K562 (cell line): ENCODE measurements around the gene FOXN3. TPM values are rescaled to one million over a fixed set of nuclear protein-coding genes. Genes with fewer than 3 reads are reported as not detected.

Experiments
- ATAC-seq: fragments of 200-7000 bp; cut with Tn5 transposase; 3 replicates; pipeline ENCODE4 v1.9.1; 2020; ENCODE audit warnings: moderate library complexity
- BruUV-seq: library from RNA; stranded (reverse); fragments of 400-500 nt; replicated peaks from 2 replicates; lab custom pipeline; 2021; lab: Mats Ljungman, UMichigan
- CTCF ChIA-PET: fragments of 300-600 bp; formaldehyde crosslinking; extraction: SDS; loops from one replicate; lab custom pipeline; 2021; ENCODE audit warnings: low intra/inter-chr PET ratio; lab: Yijun Ruan, JAX
- POLR2A ChIA-PET: fragments of 300-600, 350-650 bp; sonication (Branson Sonifier 250); formaldehyde crosslinking; extraction: SDS; loops from one replicate; lab custom pipeline; 2021; ENCODE audit warnings: antibody characterized with exemption, inconsistent platforms; lab: Yijun Ruan, JAX
- DNase-seq, 4 experiments: peaks; one replicate each; pipeline versions ENCODE4 v3.0.0 to v3.0.0-alpha.2; 2011 to 2018; ENCODE audit warnings: low spot score in 3 of 4, mixed read lengths in 3 of 4; ENCODE audit errors: extremely low read depth in 1 of 4
- FAIRE-seq: peaks from 2 replicates; lab custom pipeline; 2011; peaks lifted over from hg19 to GRCh38; lab: Jason Lieb, UNC
- H2AFZ ChIP-seq: 2 replicates; pipeline ENCODE4 v1.6.0; 2011; ENCODE audit warnings: low read depth, low read length, control low read depth, inconsistent platforms
- H3K27ac ChIP-seq: fragments of 200-600 bp; 3 replicates; pipeline ENCODE4 v1.8.0; 2011; ENCODE audit warnings: low read depth, mild to moderate bottlenecking, control low read depth, inconsistent platforms, low read length, moderate library complexity, mixed read lengths; ENCODE audit errors: extremely low read depth
- H3K27me3 ChIP-seq, 2 experiments: fragments of 300-600 bp in 1 of 2; 2 replicates in 1 of 2; 3 replicates in 1 of 2; pipeline versions ENCODE4 v1.6.0 to v1.8.0; 2011; ENCODE audit warnings: inconsistent platforms in 2 of 2, low read length in 2 of 2, mild to moderate bottlenecking in 1 of 2, mixed read lengths in 1 of 2, moderate library complexity in 1 of 2; ENCODE audit not compliant: control insufficient read depth in 2 of 2, insufficient read depth in 2 of 2
- H3K36me3 ChIP-seq: fragments of 300-600 bp; 3 replicates; pipeline ENCODE4 v1.8.0; 2011; ENCODE audit warnings: mild to moderate bottlenecking, low read length, inconsistent platforms; ENCODE audit not compliant: control insufficient read depth, insufficient read depth
- H3K4me1 ChIP-seq, 2 experiments: fragments of 200-600 bp in 1 of 2; replicated peaks in 1 of 2; 2 replicates in 1 of 2; 3 replicates in 1 of 2; pipeline versions ENCODE4 v1.5.1 to v1.8.0; 2011; ENCODE audit warnings: inconsistent platforms in 2 of 2, low read length in 2 of 2, mild to moderate bottlenecking in 1 of 2, mixed read lengths in 1 of 2, moderate library complexity in 1 of 2; ENCODE audit not compliant: control insufficient read depth in 2 of 2, insufficient read depth in 2 of 2
- H3K4me2 ChIP-seq: 2 replicates; pipeline ENCODE4 v1.6.1; 2011; ENCODE audit warnings: low read length, control low read depth, inconsistent platforms, mixed read lengths; ENCODE audit not compliant: insufficient read depth
- H3K4me3 ChIP-seq: fragments of 200-600 bp; sonication (generic), shearing (Covaris generic); 2 replicates; pipeline ENCODE4 v1.5.1; 2016; ENCODE audit warnings: control low read depth, inconsistent platforms
- H3K79me2 ChIP-seq: fragments of 200-600 bp; 3 replicates; pipeline ENCODE4 v1.8.0; 2011; ENCODE audit warnings: low read length, inconsistent platforms; ENCODE audit not compliant: control insufficient read depth, insufficient read depth
- H3K9ac ChIP-seq, 2 experiments: 2 replicates each; pipeline versions ENCODE4 v1.6.0 to v1.6.1; 2011; ENCODE audit warnings: low read depth in 2 of 2, low read length in 2 of 2, control low read depth in 1 of 2, inconsistent platforms in 1 of 2, mild to moderate bottlenecking in 1 of 2, mixed read lengths in 1 of 2; ENCODE audit not compliant: insufficient read depth in 1 of 2
- H3K9me1 ChIP-seq: one replicate; pipeline ENCODE4 v1.6.0; 2011; ENCODE audit warnings: inconsistent platforms, mild to moderate bottlenecking, low read length, moderate library complexity; ENCODE audit not compliant: control insufficient read depth, insufficient read depth
- H3K9me3 ChIP-seq: replicated peaks from 2 replicates; pipeline ENCODE4 v1.5.1; 2011; ENCODE audit warnings: low read depth, low read length, inconsistent platforms; ENCODE audit not compliant: control insufficient read depth, insufficient read depth
- H4K20me1 ChIP-seq: replicated peaks from 2 replicates; pipeline ENCODE4 v1.6.1; 2011; ENCODE audit warnings: low read length, inconsistent platforms, mixed read lengths; ENCODE audit not compliant: control insufficient read depth, insufficient read depth
- CTCFL ChIP-seq: IDR thresholded peaks from 2 replicates; pipeline ENCODE4 v1.6.1; 2011; ENCODE audit warnings: borderline replicate concordance, low read depth, mild to moderate bottlenecking, moderate library complexity, low read length; ENCODE audit not compliant: insufficient read depth, poor library complexity, severe bottlenecking
- FOXK1 ChIP-seq: sonication (generic); formaldehyde crosslinking; IDR thresholded peaks from 2 replicates; pipeline ENCODE4 v1.8.0; 2022; ENCODE audit warnings: missing genetic modification reagents, mild to moderate bottlenecking, borderline replicate concordance
- GATA2 ChIP-seq: sonication (generic); formaldehyde crosslinking; IDR thresholded peaks from 2 replicates; pipeline ENCODE4 v1.4.0; 2020; ENCODE audit warnings: mild to moderate bottlenecking, missing genetic modification reagents
- MITF ChIP-seq: IDR thresholded peaks from 2 replicates; pipeline ENCODE4 v1.6.1; 2014; ENCODE audit warnings: antibody characterized with exemption
- SUPT5H ChIP-seq: fragments of 450-650 bp; IDR thresholded peaks from 2 replicates; pipeline ENCODE4 v1.6.1; 2016
- ZNF165 ChIP-seq: fragments of 250-450 bp; sonication (Bioruptor Pico); IDR thresholded peaks from 2 replicates; pipeline ENCODE4 v1.4.0; 2020; ENCODE audit warnings: borderline replicate concordance
- ZNF280A ChIP-seq: fragments of 450-650 bp; IDR thresholded peaks from 2 replicates; pipeline ENCODE4 v1.6.1; 2018; ENCODE audit warnings: mild to moderate bottlenecking, low read depth; ENCODE audit not compliant: partially characterized antibody
- ZNF436 ChIP-seq: fragments of 250-450, 450-650 bp; sonication (Bioruptor Pico); formaldehyde crosslinking; IDR thresholded peaks from 2 replicates; pipeline ENCODE4 v1.7.0; 2020; ENCODE audit warnings: mild to moderate bottlenecking
- WGBS: fragments of 100-300 bp; shearing (Covaris generic); methylation state at CpG from one replicate; pipeline ENCODE4 v1.1.6; 2016; ENCODE audit warnings: low coverage, mixed read lengths; ENCODE audit not compliant: insufficient coverage; ENCODE audit errors: missing lambda C conversion rate; 5-methylcytosine and 5-hydroxymethylcytosine counted together
- in situ Hi-C: fragments of 300-500 bp; cut with MboI; formaldehyde crosslinking; loops from 4 replicates; pipeline ENCODE4 v1.15.0; 2018; ENCODE audit warnings: inconsistent platforms, mixed read lengths
- intact Hi-C: fragments of 100-400 bp; cut with micrococcal nuclease; formaldehyde crosslinking; loops from 2 replicates; pipeline ENCODE4 v1.14.2; 2022
- polyA plus RNA-seq, 8 experiments: library from polyadenylated mRNA; depleted of rRNA in 4 of 8; stranded (reverse) in 5 of 8; unstranded in 3 of 8; fragments of >200 nt; fragmentation: Nextera tagmentation in 2 of 8; fragmentation: Illumina TruSeq in 1 of 8; extraction: Ambion mirVana in 2 of 8; extraction: Trizol in 1 of 8; gene quantifications; 2 replicates each; pipeline versions ENCODE4 v1.2.1 to v1.2.3, GENCODE V29; 2011 to 2014; ENCODE audit warnings: inconsistent platforms in 1 of 8, missing spikeins in 1 of 8
- total RNA-seq, 7 experiments: library from RNA; depleted of rRNA in 6 of 7; stranded (reverse); fragments of >200 nt in 6 of 7; fragmentation: Illumina TruSeq in 2 of 7; extraction: Trizol in 2 of 7; gene quantifications; 2 replicates each; pipeline versions ENCODE4 v1.2.1 to v1.2.3, GENCODE V29; 2011 to 2021; ENCODE audit warnings: low replicate concordance in 1 of 7

FOXN3 gene
- total and polyA plus RNA-seq, 9 of the 15 experiments (the other 6 are each of a cell fraction or from before 2014, with no cell fraction given): 0.07 to 1.3 (median 0.40) TPM

- FAIRE-seq (no peak), DNase-seq (no peak), ATAC-seq (no peak)
- Histone ChIP-seq H3K36me3 (no peaks in the 10 kb centered on the region), H3K9me3 (no peaks in the 10 kb centered on the region), H3K4me2 (no peak overlapping the region), H3K9ac (no peak overlapping the region), H2AFZ (peak overlapping the region; percentile 47), H3K9me1 (no peaks in the 10 kb centered on the region), H3K79me2 (no peaks in the 10 kb centered on the region), H3K27me3 (no peaks in the 10 kb centered on the region), H3K27ac (no peak overlapping the region), H3K4me1 (no peaks in the 10 kb centered on the region; a peak in 2 of 5 replicates), H4K20me1 (no peaks in the 10 kb centered on the region), H3K4me3 (no peak overlapping the region)
- BruUV-seq: no TSS peak
- intact Hi-C loops (no loop called here), in situ Hi-C loops (no loop called here)
- 25% methylated on average over 10 of the region's 10 CpGs for WGBS
- POLR2A ChIA-PET: interaction anchor here (1.1 kb wide), 1 partner anchor 36 kb away, joined by 3 read pairs; no protein-coding TSS in a partner anchor
- CTCF ChIA-PET: no interaction called here
- TF ChIP-seq FOXK1 (CRISPR knock-in tag) (no peak), SUPT5H (no peak), ZNF436 (CRISPR knock-in tag) (no peak), MITF (no peak), CTCFL (no peak), ZNF280A (no peak), GATA2 (no peak), ZNF165 (no peak)
- TF ChIP-seq, all 486 proteins: peak for 0
Observed at GRCh38 chr14:89128311-89129026, 288.6 kb downstream of the FOXN3 start.
